DND-41 (cell line): ENCODE results near the gene SEMA5B.

ENCODE experiments used
- ATAC-seq: fragments of 200-7000 bp; cut with Tn5 transposase; 3 replicates; pipeline ENCODE4 v1.9.1; 2021; ENCODE audit warnings: low read depth; ENCODE audit not compliant: insufficient read depth
- DNase-seq: peaks from one replicate; pipeline ENCODE4 v3.0.0-alpha.2; 2020
- H2AFZ ChIP-seq: 2 replicates; pipeline ENCODE4 v1.6.0; 2012; ENCODE audit warnings: low read depth, low read length
- H3K27ac ChIP-seq: 2 replicates; pipeline ENCODE4 v1.5.1; 2012; ENCODE audit warnings: low read length, inconsistent platforms
- H3K27me3 ChIP-seq: fragments of 200-600 bp; sonication (generic); 2 replicates; pipeline ENCODE4 v1.6.0; 2012; ENCODE audit warnings: low read length, mild to moderate bottlenecking, inconsistent platforms; ENCODE audit not compliant: insufficient read depth, poor library complexity
- H3K36me3 ChIP-seq: 2 replicates; pipeline ENCODE4 v1.5.1; 2012; ENCODE audit warnings: low read length, inconsistent platforms; ENCODE audit not compliant: insufficient read depth
- H3K4me1 ChIP-seq: 2 replicates; pipeline ENCODE4 v1.5.1; 2012; ENCODE audit warnings: mild to moderate bottlenecking, low read length; ENCODE audit not compliant: insufficient read depth
- H3K4me2 ChIP-seq: 2 replicates; pipeline ENCODE4 v1.6.0; 2012; ENCODE audit warnings: mild to moderate bottlenecking, moderate library complexity, low read length, inconsistent platforms; ENCODE audit not compliant: insufficient read depth
- H3K4me3 ChIP-seq, 2 experiments: fragments of 200-600 bp in 1 of 2; shearing (Covaris generic) in 1 of 2; 2 replicates each; pipeline ENCODE4 v1.5.1; 2012 to 2016; ENCODE audit warnings: inconsistent platforms in 2 of 2, low read length in 2 of 2, mild to moderate bottlenecking in 2 of 2, low read depth in 1 of 2, moderate library complexity in 1 of 2
- H3K79me2 ChIP-seq: 2 replicates; pipeline ENCODE4 v1.6.0; 2012; ENCODE audit warnings: low read length, inconsistent platforms; ENCODE audit not compliant: insufficient read depth
- H3K9ac ChIP-seq: 2 replicates; pipeline ENCODE4 v1.6.0; 2012; ENCODE audit warnings: low read depth, mild to moderate bottlenecking, inconsistent platforms, low read length, moderate library complexity
- H3K9me3 ChIP-seq: 2 replicates; pipeline ENCODE4 v1.5.1; 2012; ENCODE audit warnings: low read length, moderate library complexity, mild to moderate bottlenecking, inconsistent platforms; ENCODE audit not compliant: insufficient read depth, severe bottlenecking
- H4K20me1 ChIP-seq: 2 replicates; pipeline ENCODE4 v1.6.0; 2012; ENCODE audit warnings: low read length; ENCODE audit not compliant: insufficient read depth
- EZH2 ChIP-seq: IDR thresholded peaks from 3 replicates; pipeline ENCODE4 v1.6.1; 2012; ENCODE audit warnings: borderline replicate concordance, low read depth, mild to moderate bottlenecking, moderate library complexity, low read length, inconsistent platforms; ENCODE audit not compliant: severe bottlenecking
- TF ChIP-seq, protein P1 (sequence below): IDR thresholded peaks from 2 replicates; pipeline ENCODE4 v1.5.1; 2012; ENCODE audit warnings: borderline replicate concordance, low read length, moderate library complexity, mild to moderate bottlenecking; ENCODE audit not compliant: poor library complexity, severe bottlenecking; ENCODE audit errors: extremely low read depth

SEMA5B gene

DNA sequence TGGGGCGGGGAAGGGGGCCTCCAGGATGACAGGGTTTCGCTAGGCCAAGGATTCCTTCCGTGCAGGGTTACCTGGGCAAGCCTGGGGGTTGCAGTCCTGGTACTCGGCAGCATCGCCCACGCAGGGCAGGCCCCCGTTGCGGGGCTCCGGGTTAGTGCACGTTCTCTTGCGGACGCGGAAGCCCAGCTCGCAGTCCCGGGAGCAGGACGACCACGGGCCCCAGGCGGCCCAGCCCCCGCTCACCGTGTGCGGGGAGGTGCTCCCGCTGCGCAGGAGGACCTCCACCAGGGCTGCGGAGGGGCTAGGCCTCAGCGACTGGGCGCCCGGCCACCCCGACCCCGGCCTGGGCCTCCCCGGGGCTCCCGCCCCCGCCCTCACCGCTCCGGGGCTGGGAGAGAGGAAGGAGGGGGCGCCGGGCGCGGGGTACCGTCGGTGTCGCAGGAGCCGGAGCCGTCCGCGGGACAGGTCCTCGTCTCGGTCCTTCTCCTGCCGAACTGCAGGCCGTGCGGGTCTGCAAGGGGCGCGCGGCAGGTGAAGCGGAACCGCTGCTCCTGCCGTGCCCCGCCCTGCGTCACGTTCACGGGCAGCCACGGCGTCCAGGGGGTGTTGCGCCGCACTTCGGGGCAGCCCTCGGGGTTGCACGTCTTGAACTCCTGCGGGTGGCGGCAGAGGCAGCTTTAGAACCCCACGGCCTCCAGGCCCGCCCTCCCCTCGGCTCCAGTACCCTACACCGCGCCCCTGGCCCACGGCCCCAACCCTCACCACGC, 114.6 kb downstream of the SEMA5B start:
- Histone ChIP-seq H3K79me2 (no peaks in the 10 kb centered on the region), H3K4me1 (peaks cover 15% of the 10 kb centered on the region), H3K9ac (no peak overlapping the region), H3K36me3 (no peaks in the 10 kb centered on the region), H3K4me2 (no peak overlapping the region), H4K20me1 (no peaks in the 10 kb centered on the region; the same call in 1 of the 2 replicates), H3K27me3 (no peaks in the 10 kb centered on the region), H3K4me3 (no peak overlapping the region), H3K27ac (no peak overlapping the region), H2AFZ (no peak overlapping the region), H3K9me3 (no peaks in the 10 kb centered on the region)
- ATAC-seq (no peak), DNase-seq (no peak)
- TF ChIP-seq EZH2 = no peak
- TF ChIP-seq, protein P1, sequence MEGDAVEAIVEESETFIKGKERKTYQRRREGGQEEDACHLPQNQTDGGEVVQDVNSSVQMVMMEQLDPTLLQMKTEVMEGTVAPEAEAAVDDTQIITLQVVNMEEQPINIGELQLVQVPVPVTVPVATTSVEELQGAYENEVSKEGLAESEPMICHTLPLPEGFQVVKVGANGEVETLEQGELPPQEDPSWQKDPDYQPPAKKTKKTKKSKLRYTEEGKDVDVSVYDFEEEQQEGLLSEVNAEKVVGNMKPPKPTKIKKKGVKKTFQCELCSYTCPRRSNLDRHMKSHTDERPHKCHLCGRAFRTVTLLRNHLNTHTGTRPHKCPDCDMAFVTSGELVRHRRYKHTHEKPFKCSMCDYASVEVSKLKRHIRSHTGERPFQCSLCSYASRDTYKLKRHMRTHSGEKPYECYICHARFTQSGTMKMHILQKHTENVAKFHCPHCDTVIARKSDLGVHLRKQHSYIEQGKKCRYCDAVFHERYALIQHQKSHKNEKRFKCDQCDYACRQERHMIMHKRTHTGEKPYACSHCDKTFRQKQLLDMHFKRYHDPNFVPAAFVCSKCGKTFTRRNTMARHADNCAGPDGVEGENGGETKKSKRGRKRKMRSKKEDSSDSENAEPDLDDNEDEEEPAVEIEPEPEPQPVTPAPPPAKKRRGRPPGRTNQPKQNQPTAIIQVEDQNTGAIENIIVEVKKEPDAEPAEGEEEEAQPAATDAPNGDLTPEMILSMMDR = no peak

DNA sequence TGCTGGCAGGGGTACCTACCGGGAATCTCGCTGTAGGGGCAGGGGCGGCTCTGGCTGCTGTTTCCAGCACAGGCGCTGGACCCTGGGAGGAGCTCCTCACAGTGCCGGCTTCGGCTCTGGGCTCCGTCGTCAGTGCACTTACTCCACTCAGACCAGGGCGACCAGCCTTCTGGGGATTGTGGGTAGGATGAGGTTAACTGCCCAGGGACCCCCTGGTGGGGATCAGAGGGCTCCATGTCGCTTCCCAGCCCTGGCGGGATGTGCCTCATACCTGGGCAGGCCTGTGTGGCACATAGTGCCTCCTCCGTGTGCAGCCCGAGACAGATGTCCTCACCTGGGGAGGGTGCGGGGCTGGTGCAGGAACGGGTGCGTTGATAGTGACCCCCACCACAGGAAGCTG, 115.7 kb downstream of the SEMA5B start:
- no peak overlapping the region for H3K4me2 ChIP-seq
- TF ChIP-seq, protein P1 = no peak
- no peak for TF ChIP-seq EZH2
- no peaks in the 10 kb centered on the region for H3K9me3 ChIP-seq
- no peak overlapping the region for H3K9ac ChIP-seq
- H4K20me1 ChIP-seq = no peaks in the 10 kb centered on the region; the same call in 1 of the 2 replicates
- H3K27ac ChIP-seq = no peak overlapping the region
- no peaks in the 10 kb centered on the region for H3K36me3 ChIP-seq
- no peaks in the 10 kb centered on the region for H3K79me2 ChIP-seq
- no peak overlapping the region for H3K4me3 ChIP-seq
- no peaks in the 10 kb centered on the region for H3K27me3 ChIP-seq
- DNase-seq = no peak
- peaks cover 15% of the 10 kb centered on the region for H3K4me1 ChIP-seq
- no peak overlapping the region for H2AFZ ChIP-seq
- ATAC-seq = no peak

DNA sequence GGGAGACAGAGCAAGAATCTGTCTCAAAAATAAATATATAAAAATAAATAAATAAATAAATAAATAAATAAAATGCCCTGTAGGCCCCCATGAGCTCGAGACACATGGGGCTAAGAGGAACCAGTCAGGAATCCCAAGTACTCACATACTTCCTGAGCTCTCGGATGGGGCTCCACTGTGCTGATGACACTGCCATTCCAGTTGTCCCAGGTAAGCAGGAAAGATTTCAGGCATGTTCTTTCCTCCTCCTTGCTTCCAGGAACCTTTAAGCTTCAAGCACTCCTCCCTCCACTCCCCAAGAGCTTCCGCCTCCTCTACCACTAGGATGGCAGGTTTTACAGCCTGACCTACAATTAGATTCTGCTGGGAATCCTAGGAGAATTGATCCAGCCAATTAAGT, 119.3 kb downstream of the SEMA5B start:
- Histone ChIP-seq H3K4me3 (no peak overlapping the region), H3K9ac (no peak overlapping the region), H3K4me1 (no peaks in the 10 kb centered on the region), H3K36me3 (no peaks in the 10 kb centered on the region), H3K4me2 (no peak overlapping the region), H3K9me3 (no peaks in the 10 kb centered on the region), H3K27me3 (peaks cover 7% of the 10 kb centered on the region), H3K27ac (no peak overlapping the region), H2AFZ (no peak overlapping the region), H3K79me2 (no peaks in the 10 kb centered on the region), H4K20me1 (no peaks in the 10 kb centered on the region)
- TF ChIP-seq EZH2 = no peak
- TF ChIP-seq, protein P1 = no peak
- DNase-seq (no peak), ATAC-seq (no peak)
